ENCODE measurements around the gene GDF15.

The GDF15 gene

GRCh38 chr19:18435842-18436670 is 50.1 kb downstream of the GDF15 start:
- CTCF ChIA-PET, result interaction anchor here (0.5 kb wide), 1 partner anchor 49 kb away, joined by 3 read pairs; no protein-coding TSS in a partner anchor
- POLR2A ChIA-PET, result interaction anchor here (0.6 kb wide), 1 partner anchor 462 kb away, joined by 4 read pairs; no protein-coding TSS in a partner anchor
- TF ChIP-seq ZNF580 (tag by site-specific recombination; IDR thresholded peaks at IDR 0.05) (no peak), ZNF664 (tag by site-specific recombination; IDR thresholded peaks at IDR 0.05) (no peak), ZFHX2 (tag by site-specific recombination; conservative IDR thresholded peaks at IDR 0.05) (no peak; the same call in 1 of the 2 replicates), ZNF658 (tag by site-specific recombination; IDR thresholded peaks at IDR 0.05) (no peak), ZNF184 (tag by site-specific recombination; IDR thresholded peaks at IDR 0.05) (no peak), ZNF830 (tag by site-specific recombination; IDR thresholded peaks at IDR 0.05; ENCODE audit: low read depth) (no peak), GLIS1 (tag by site-specific recombination; IDR thresholded peaks at IDR 0.05) (no peak), SETDB1 (IDR thresholded peaks at IDR 0.05; ENCODE audit: insufficient read length, low read length) (no peak), SP7 (tag by site-specific recombination; IDR thresholded peaks at IDR 0.05) (no peak), ZNF274 (IDR thresholded peaks at IDR 0.05; ENCODE audit: low read length) (no peak), ZNF274 (tag by site-specific recombination; IDR thresholded peaks at IDR 0.05; ENCODE audit: borderline replicate concordance) (no peak), IKZF3 (tag by site-specific recombination; IDR thresholded peaks at IDR 0.05) (peak; percentile 42; the same call in 1 of the 2 replicates), OVOL3 (tag by site-specific recombination; IDR thresholded peaks at IDR 0.05) (no peak), ZNF777 (tag by site-specific recombination; IDR thresholded peaks at IDR 0.05; ENCODE audit: borderline replicate concordance) (no peak), ZNF2 (tag by site-specific recombination; IDR thresholded peaks at IDR 0.05) (no peak), ZNF600 (tag by site-specific recombination; IDR thresholded peaks at IDR 0.05) (peak; percentile 75), ZNF266 (tag by site-specific recombination; IDR thresholded peaks at IDR 0.05; ENCODE audit: low read depth) (no peak), ZNF423 (tag by site-specific recombination; IDR thresholded peaks at IDR 0.05) (no peak), SCRT1 (tag by site-specific recombination; IDR thresholded peaks at IDR 0.05; ENCODE audit: borderline replicate concordance) (0 out of 2 replicates have a peak, but pooled peaks have one; percentile 29), ZNF354C (tag by site-specific recombination; IDR thresholded peaks at IDR 0.05; ENCODE audit: borderline replicate concordance, low read depth) (no peak), ZSCAN5A (tag by site-specific recombination; IDR thresholded peaks at IDR 0.05) (no peak), BCL11B (tag by site-specific recombination; IDR thresholded peaks at IDR 0.05; ENCODE audit: low read depth) (peak; percentile 69; the same call in 1 of the 2 replicates), KLF16 (tag by site-specific recombination; IDR thresholded peaks at IDR 0.05) (no peak), ZNF660 (tag by site-specific recombination; IDR thresholded peaks at IDR 0.05) (no peak), ZNF596 (tag by site-specific recombination; IDR thresholded peaks at IDR 0.05) (no peak), ZNF10 (tag by site-specific recombination; IDR thresholded peaks at IDR 0.05) (no peak), REST (tag by site-specific recombination; IDR thresholded peaks at IDR 0.05) (no peak), ZNF140 (tag by site-specific recombination; IDR thresholded peaks at IDR 0.05) (0 out of 2 replicates have a peak, but pooled peaks have one; percentile 45), ZNF514 (tag by site-specific recombination; IDR thresholded peaks at IDR 0.05) (no peak), MYNN (tag by site-specific recombination; IDR thresholded peaks at IDR 0.05; ENCODE audit: borderline replicate concordance) (no peak), ZNF175 (tag by site-specific recombination; IDR thresholded peaks at IDR 0.05) (no peak), ZSCAN18 (tag by site-specific recombination; IDR thresholded peaks at IDR 0.05) (no peak), ZSCAN23 (tag by site-specific recombination; IDR thresholded peaks at IDR 0.05) (no peak)

More at GRCh38 chr19:18435842-18436670, 50.1 kb downstream of the GDF15 start:
- Histone ChIP-seq H3K36me3 (ENCODE audit: control insufficient read depth in 2 of 2, insufficient read depth in 1 of 2, low read length in 2 of 2) (peaks cover 5 to 24% of the 10 kb centered on the region in 2 experiments; a peak in 1 of 3 replicates), H3K4me3 (ENCODE audit: low read depth, low read length) (no peak overlapping the region), H3K4me1 (ENCODE audit: control insufficient read depth, insufficient read depth, low read length) (peaks cover 19% of the 10 kb centered on the region), H3K27ac (ENCODE audit: extremely low read depth, low read depth, low read length) (peak overlapping the region; percentile 42), H3K9me3 (ENCODE audit: control insufficient read depth, insufficient read depth, low read depth, low read length) (no peaks in the 10 kb centered on the region)
